Thymus (tissue), 11 donors: ENCODE data around the gene VANGL1. TPM values are rescaled to one million over a fixed set of nuclear protein-coding genes. Genes with fewer than 3 reads are reported as not detected.

Experiments used
- DNase-seq, 9 donors: peaks; one replicate each; pipeline ENCODE4 v3.0.0-alpha.2; 2013; ENCODE audit warnings: low spot score in 9 of 9, low read depth in 6 of 9, missing footprints in 1 of 9
- H3K27ac ChIP-seq, 2 donors: one replicate each; pipeline ENCODE4 v1.5.1; 2013; ENCODE audit warnings: control low read depth in 1 of 2, low read depth in 1 of 2, low read length in 1 of 2, mild to moderate bottlenecking in 1 of 2, moderate library complexity in 1 of 2
- H3K27me3 ChIP-seq, 2 donors: one replicate each; pipeline ENCODE4 v1.5.1; 2013; ENCODE audit warnings: low read length in 1 of 2; ENCODE audit not compliant: control insufficient read depth in 2 of 2, insufficient read depth in 1 of 2
- H3K36me3 ChIP-seq, 2 donors: one replicate each; pipeline ENCODE4 v1.5.1; 2013; ENCODE audit warnings: low read length in 1 of 2, mild to moderate bottlenecking in 1 of 2, moderate library complexity in 1 of 2; ENCODE audit not compliant: control insufficient read depth in 2 of 2, insufficient read depth in 2 of 2
- H3K4me1 ChIP-seq, 2 donors: one replicate each; pipeline ENCODE4 v1.5.1; 2013; ENCODE audit warnings: low read length in 2 of 2; ENCODE audit not compliant: control insufficient read depth in 2 of 2, insufficient read depth in 2 of 2
- H3K4me3 ChIP-seq, 2 donors: one replicate each; pipeline ENCODE4 v1.5.1; 2013; ENCODE audit warnings: low read length in 2 of 2, control low read depth in 1 of 2, mild to moderate bottlenecking in 1 of 2
- H3K9me3 ChIP-seq, 2 donors: one replicate each; pipeline ENCODE4 v1.5.1; 2013; ENCODE audit warnings: low read length in 1 of 2, mild to moderate bottlenecking in 1 of 2; ENCODE audit not compliant: control insufficient read depth in 2 of 2, insufficient read depth in 1 of 2
- WGBS: extraction: QIAGEN DNeasy Blood & Tissue Kit; methylation state at CpG from one replicate; pipeline ENCODE4 v1.1.7; 2013; 5-methylcytosine and 5-hydroxymethylcytosine counted together
- polyA plus RNA-seq: library from polyadenylated mRNA; stranded (reverse); fragments of 200-250 nt; gene quantifications from one replicate; pipeline ENCODE4 v1.2.3, GENCODE V29; 2013
- total RNA-seq: library from RNA; stranded (reverse); fragments of 120-200 nt; gene quantifications from one replicate; pipeline ENCODE4 v1.2.4, GENCODE V29; 2013
- donor health status: healthy.

Gene VANGL1
- total and polyA plus RNA-seq, 2 donors: 2.9 to 6.7 TPM

DNA sequence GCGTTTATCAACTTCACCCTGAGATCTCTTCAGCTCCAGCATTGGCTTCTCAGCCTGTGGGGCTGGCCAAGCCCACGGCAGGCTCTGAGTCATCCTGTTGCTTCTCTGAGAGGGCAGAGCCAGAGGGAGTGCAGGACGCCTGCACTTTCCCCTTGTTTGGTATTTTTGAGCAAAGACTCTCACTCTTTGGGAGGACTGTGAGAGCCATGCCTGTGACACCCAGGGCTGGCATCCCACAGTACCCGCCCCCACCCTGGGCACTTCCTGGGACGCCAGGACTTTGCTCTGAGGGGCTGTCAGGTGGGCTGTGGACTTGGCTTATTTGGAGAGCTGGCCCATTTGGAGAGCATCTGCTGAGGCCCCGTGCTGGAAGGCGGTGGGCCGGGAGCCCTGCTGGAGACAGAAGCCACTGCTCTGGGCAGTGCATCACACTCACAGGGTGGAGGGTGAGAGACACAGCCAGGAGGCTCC is 37.4 kb downstream of the VANGL1 start:
- no peak for DNase-seq
- H3K4me1 ChIP-seq: peaks cover 4 to 13% of the 10 kb centered on the region in 2 donors
- H3K36me3 ChIP-seq: peaks cover 28 to 39% of the 10 kb centered on the region in 2 donors
- no peak overlapping the region for H3K27ac ChIP-seq
- H3K4me3 ChIP-seq: no peak overlapping the region
- H3K9me3 ChIP-seq: peaks cover 0 to 1% of the 10 kb centered on the region in 2 donors
- WGBS: 93% methylated on average over 8 of the region's 8 CpGs
- H3K27me3 ChIP-seq: no peaks in the 10 kb centered on the region

DNA sequence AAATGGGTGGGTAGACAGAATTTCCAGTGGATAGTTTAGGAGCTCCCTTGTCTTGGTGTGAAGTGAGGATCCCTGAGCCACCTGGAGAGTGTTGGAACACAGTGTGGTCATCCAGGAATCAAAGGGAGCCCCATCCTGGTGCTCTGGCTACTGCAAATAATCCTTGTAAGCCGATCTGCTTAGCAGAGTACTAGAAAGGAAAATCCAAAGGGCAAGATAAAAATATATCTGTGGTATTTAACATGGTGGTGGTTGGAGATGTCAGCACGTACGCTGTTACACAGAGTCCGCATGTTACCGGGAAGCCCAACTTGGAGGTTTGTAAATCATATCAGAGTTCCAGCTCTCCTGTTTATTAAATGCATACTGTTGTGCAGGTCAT is 39.0 kb downstream of the VANGL1 start:
- no peaks in the 10 kb centered on the region for H3K27me3 ChIP-seq
- H3K27ac ChIP-seq: no peak overlapping the region
- peaks cover 43 to 54% of the 10 kb centered on the region in 2 donors for H3K36me3 ChIP-seq
- H3K4me3 ChIP-seq: no peak overlapping the region
- 97% methylated on average over 5 of the region's 5 CpGs for WGBS
- peaks cover 4 to 13% of the 10 kb centered on the region in 2 donors for H3K4me1 ChIP-seq
- H3K9me3 ChIP-seq: peaks cover 0 to 1% of the 10 kb centered on the region in 2 donors
- DNase-seq: no peak

DNA sequence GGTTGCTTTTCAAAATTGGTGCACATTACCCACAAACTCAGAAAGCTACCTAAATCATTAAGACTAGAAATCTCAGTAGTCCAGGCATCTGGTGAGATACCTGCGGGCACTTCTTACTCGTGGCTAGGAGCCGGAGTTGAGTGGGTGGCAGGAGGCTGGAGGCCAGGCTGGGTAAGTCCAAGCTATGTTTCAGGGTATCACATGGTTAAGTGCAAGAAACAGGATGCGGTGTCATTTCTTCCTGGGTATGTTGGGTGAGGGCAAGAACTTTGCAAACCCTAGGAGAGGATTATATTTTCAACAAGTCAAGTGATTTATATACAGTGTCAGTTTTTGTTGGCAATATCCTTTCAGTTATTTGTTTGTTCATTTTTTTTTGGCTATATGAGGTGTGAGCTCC is 41.0 kb downstream of the VANGL1 start:
- WGBS: 97% methylated on average over 4 of the region's 4 CpGs
- peaks cover 0 to 1% of the 10 kb centered on the region in 2 donors for H3K9me3 ChIP-seq
- peaks cover 47 to 58% of the 10 kb centered on the region in 2 donors for H3K36me3 ChIP-seq
- no peaks in the 10 kb centered on the region for H3K4me1 ChIP-seq
- DNase-seq: no peak
- H3K27me3 ChIP-seq: no peaks in the 10 kb centered on the region
- H3K27ac ChIP-seq: no peak overlapping the region
- no peak overlapping the region for H3K4me3 ChIP-seq

DNA sequence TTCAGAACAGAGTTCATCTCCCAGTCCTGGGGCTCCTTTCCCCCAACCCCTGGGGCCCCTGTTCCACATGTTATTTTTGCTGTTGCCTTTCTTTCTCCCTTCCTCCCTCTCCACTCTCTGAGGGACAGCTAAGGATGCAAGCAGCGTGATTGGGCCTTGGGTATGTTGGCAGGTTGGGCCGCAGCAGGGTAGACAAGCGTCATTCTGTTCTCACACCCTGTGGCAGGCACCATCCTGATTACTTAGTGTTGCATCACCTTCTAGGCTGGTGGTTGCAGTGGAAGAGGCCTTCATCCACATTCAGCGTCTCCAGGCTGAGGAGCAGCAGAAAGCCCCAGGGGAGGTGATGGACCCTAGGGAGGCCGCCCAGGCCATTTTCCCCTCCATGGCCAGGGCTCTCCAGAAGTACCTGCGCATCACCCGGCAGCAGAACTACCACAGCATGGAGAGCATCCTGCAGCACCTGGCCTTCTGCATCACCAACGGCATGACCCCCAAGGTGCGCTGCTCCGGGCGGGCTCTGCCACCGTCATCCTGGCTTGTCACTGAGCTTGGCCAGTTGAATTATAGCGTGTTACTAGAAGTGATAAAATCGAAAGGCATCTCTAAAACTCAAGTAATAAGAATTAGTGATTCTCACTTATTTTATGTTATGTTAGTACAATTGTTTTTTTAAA is 43.4 kb downstream of the VANGL1 start:
- no peak for DNase-seq
- peaks cover 41% of the 10 kb centered on the region in 2 donors for H3K36me3 ChIP-seq

DNA sequence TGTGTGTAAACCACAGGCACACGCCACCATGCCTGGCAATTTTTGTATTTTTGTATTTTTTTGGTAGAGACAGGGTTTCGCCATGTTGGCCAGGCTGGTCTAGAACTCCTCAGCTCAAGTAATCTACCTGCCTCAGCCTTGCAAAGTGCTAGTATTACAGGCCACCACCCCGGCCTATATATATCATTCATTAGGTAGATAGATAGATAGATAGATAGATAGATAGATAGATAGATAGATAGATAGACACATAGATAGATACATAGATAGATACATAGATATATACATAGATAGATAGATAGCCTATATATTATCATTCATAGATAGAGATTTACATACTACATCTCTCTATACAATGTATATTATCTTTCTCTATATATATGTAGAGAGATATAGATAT is 46.0 kb downstream of the VANGL1 start:
- no peaks in the 10 kb centered on the region for H3K27me3 ChIP-seq
- H3K4me3 ChIP-seq: no peak overlapping the region
- no peak overlapping the region for H3K27ac ChIP-seq
- 98% methylated on average over 3 of the region's 3 CpGs for WGBS
- no peaks in the 10 kb centered on the region for H3K9me3 ChIP-seq
- peaks cover 57 to 58% of the 10 kb centered on the region in 2 donors for H3K36me3 ChIP-seq
- DNase-seq: no peak
- H3K4me1 ChIP-seq: no peaks in the 10 kb centered on the region

More for the DNA sequence above, 43.4 kb downstream of the VANGL1 start:
- H3K4me3 ChIP-seq: no peak overlapping the region
- H3K27ac ChIP-seq: no peak overlapping the region
- no peaks in the 10 kb centered on the region for H3K27me3 ChIP-seq
- H3K9me3 ChIP-seq: no peaks in the 10 kb centered on the region
- 95% methylated on average over 14 of the region's 14 CpGs for WGBS
- H3K4me1 ChIP-seq: no peaks in the 10 kb centered on the region

DNA sequence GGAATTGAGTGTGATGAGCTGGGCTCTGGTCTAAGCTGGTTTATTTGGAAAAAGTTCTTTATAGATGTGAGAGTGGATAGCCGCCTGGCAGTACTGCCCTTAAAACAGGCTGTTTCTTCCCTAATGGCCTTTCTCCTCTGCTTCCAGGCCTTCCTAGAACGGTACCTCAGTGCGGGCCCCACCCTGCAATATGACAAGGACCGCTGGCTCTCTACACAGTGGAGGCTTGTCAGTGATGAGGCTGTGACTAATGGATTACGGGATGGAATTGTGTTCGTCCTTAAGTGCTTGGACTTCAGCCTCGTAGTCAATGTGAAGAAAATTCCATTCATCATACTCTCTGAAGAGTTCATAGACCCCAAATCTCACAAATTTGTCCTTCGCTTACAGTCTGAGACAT is 49.2 kb downstream of the VANGL1 start:
- H3K4me3 ChIP-seq: no peak overlapping the region
- H3K27ac ChIP-seq: no peak overlapping the region
- H3K27me3 ChIP-seq: no peaks in the 10 kb centered on the region
- no peaks in the 10 kb centered on the region for H3K9me3 ChIP-seq
- 98% methylated on average over 8 of the region's 8 CpGs for WGBS
- no peaks in the 10 kb centered on the region for H3K4me1 ChIP-seq
- H3K36me3 ChIP-seq: peaks cover 28 to 29% of the 10 kb centered on the region in 2 donors
- no peak for DNase-seq

DNA sequence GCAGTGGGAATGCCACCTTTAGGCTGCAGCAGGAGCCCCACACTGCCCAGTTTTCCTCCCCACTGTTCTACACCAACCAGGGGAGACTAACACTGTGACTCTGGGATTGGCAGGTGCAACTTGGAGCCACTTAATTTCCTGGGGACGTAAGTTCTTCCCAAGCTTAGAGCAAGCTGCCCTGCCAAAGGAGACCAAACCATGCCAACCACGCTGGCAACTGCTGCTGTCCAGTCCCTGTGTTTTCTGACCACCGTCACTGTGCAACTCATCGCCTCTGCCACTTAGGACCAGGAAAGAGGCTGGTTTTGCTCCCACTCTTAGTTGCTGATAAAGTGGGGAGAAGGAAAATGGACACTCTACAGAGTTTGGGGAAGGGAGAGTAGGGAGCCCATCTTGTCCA is 50.5 kb downstream of the VANGL1 start:
- over 99% methylated on average over 4 of the region's 4 CpGs for WGBS
- H3K36me3 ChIP-seq: peaks cover 22 to 28% of the 10 kb centered on the region in 2 donors
- no peaks in the 10 kb centered on the region for H3K27me3 ChIP-seq
- no peaks in the 10 kb centered on the region for H3K4me1 ChIP-seq
- H3K27ac ChIP-seq: no peak overlapping the region
- no peak overlapping the region for H3K4me3 ChIP-seq
- DNase-seq: no peak
- H3K9me3 ChIP-seq: no peaks in the 10 kb centered on the region

DNA sequence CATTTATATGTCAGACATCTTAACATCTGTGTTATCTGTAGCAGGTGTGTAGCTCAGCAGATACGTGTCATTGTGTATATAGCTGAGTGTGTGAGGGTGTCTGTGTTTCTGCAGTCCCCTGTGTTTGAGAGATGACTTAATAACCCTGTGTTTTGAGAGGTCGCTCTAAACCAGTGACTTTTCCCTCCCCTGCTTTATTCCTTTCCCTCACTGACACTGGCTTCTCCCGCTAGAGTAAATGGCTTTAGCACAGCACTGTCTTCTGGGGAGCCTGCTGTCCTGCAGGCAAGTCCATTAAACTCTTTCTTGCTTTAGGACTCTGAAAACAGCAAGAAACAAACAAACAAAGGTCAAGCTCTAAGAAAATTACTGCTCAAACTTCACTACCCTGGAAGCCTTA is 53.0 kb downstream of the VANGL1 start:
- no peak for DNase-seq
- Histone ChIP-seq H3K36me3 (peaks cover 22 to 28% of the 10 kb centered on the region in 2 donors), H3K4me1 (no peaks in the 10 kb centered on the region), H3K27me3 (no peaks in the 10 kb centered on the region), H3K9me3 (no peaks in the 10 kb centered on the region), H3K4me3 (no peak overlapping the region), H3K27ac (no peak overlapping the region)
- WGBS: 96% methylated on average over 3 of the region's 3 CpGs

DNA sequence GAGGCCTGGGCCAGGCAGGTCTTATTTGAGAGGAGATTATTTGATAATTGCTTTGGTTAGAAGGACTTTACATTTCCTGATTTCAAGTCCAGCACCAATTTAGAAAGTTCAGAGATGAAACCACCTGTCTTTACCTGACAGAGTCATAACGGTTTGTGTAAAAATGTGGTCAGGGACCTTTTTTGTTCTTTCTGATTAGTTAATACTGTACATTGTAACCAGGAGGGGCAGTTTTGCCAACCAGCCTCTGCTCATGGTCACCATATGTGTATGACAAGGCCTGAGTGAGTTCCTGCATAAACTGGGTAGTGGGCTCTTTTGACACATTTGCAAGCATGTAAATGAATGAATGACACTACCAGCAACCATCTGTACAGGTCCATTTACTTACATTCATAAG is 55.8 kb downstream of the VANGL1 start:
- Histone ChIP-seq H3K27me3 (no peaks in the 10 kb centered on the region), H3K36me3 (peaks cover 2% of the 10 kb centered on the region in 2 donors), H3K4me3 (no peak overlapping the region), H3K27ac (no peak overlapping the region), H3K4me1 (no peaks in the 10 kb centered on the region), H3K9me3 (no peaks in the 10 kb centered on the region)
- WGBS: 89% methylated on average over 1 of the region's 1 CpG
- DNase-seq: no peak
